CD4-positive, alpha-beta T cell treated with Interleukin-21 for 1 hour (primary cell): ENCODE measurements around the gene C18orf63.

Experiments
- DNase-seq: peaks from one replicate; pipeline ENCODE4 v3.0.0-alpha.2; 2020

C18orf63 gene

GRCh38 chr18:74381621-74382295 lies 66.1 kb downstream of the C18orf63 start:
- no peak for DNase-seq

- DNase-seq = no peak
Observed at GRCh38 chr18:74382481-74383017, 66.9 kb downstream of the C18orf63 start.

- DNase-seq = no peak
Observed at GRCh38 chr18:74387383-74387782, 71.7 kb downstream of the C18orf63 start.

- no peak for DNase-seq
Observed at GRCh38 chr18:74388227-74388626, 72.6 kb downstream of the C18orf63 start.

- DNase-seq = no peak
Observed at GRCh38 chr18:74389171-74389927, 73.7 kb downstream of the C18orf63 start.

GRCh38 chr18:74389991-74390390 lies 74.4 kb downstream of the C18orf63 start:
- DNase-seq = no peak

GRCh38 chr18:74390900-74391299 lies 75.3 kb downstream of the C18orf63 start:
- DNase-seq = no peak

- DNase-seq = no peak
Observed at GRCh38 chr18:74392323-74392722, 76.7 kb downstream of the C18orf63 start.

GRCh38 chr18:74395006-74395405 lies 79.4 kb downstream of the C18orf63 start:
- DNase-seq = no peak

- DNase-seq = no peak
Observed at GRCh38 chr18:74395648-74396154, 80.1 kb downstream of the C18orf63 start.

- DNase-seq = no peak
Observed at GRCh38 chr18:74396171-74397169, 80.8 kb downstream of the C18orf63 start.

GRCh38 chr18:74397572-74397971 lies 81.9 kb downstream of the C18orf63 start:
- DNase-seq = no peak

GRCh38 chr18:74399091-74399887 lies 83.7 kb downstream of the C18orf63 start:
- no peak for DNase-seq

GRCh38 chr18:74400813-74401212 lies 85.2 kb downstream of the C18orf63 start:
- no peak for DNase-seq

- DNase-seq = no peak
Observed at GRCh38 chr18:74402806-74403433, 87.3 kb downstream of the C18orf63 start.

GRCh38 chr18:74407888-74408287 lies 92.2 kb downstream of the C18orf63 start:
- DNase-seq = no peak
